Uterus (tissue), 2 donors: Measurements from ENCODE around the gene DPYSL5.

ENCODE experiments used
- POLR2A ChIP-seq, 2 donors: fragments of 450-650 bp; IDR thresholded peaks; one replicate each; pipeline ENCODE4 v1.6.1; 2016; ENCODE audit warnings: antibody characterized with exemption in 2 of 2, mild to moderate bottlenecking in 1 of 2, moderate library complexity in 1 of 2
- TF ChIP-seq, protein P1 (sequence below), 4 experiments: fragments of 200-600 bp in 2 of 4; fragments of 450-650 bp in 2 of 4; sonication (generic) in 2 of 4; IDR thresholded peaks; one replicate each; pipeline ENCODE4 v1.5.1; 2016 to 2019; ENCODE audit warnings: antibody characterized with exemption in 4 of 4, mild to moderate bottlenecking in 2 of 4, moderate library complexity in 1 of 4

DNA sequence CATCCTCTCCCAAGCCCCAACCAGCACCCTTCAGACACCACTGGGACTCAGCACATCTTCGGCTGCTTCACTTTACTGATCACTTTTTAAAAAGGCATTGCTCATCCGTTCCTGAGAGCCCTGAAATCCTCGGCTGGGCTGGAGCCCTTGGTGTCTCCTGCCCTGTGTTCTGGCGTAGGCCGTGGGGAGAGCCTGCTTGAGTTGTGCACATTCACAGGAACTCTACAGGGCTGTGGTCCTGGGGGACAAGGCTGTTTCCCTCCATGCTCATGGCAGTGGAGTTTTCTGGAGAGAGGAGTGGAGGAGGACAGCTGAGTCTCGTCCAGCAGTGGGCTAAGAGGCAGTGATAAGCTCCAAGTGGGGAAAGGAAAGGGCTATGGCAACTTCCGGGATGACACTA is 46.1 kb upstream of the DPYSL5 start:
- TF ChIP-seq, protein P1, sequence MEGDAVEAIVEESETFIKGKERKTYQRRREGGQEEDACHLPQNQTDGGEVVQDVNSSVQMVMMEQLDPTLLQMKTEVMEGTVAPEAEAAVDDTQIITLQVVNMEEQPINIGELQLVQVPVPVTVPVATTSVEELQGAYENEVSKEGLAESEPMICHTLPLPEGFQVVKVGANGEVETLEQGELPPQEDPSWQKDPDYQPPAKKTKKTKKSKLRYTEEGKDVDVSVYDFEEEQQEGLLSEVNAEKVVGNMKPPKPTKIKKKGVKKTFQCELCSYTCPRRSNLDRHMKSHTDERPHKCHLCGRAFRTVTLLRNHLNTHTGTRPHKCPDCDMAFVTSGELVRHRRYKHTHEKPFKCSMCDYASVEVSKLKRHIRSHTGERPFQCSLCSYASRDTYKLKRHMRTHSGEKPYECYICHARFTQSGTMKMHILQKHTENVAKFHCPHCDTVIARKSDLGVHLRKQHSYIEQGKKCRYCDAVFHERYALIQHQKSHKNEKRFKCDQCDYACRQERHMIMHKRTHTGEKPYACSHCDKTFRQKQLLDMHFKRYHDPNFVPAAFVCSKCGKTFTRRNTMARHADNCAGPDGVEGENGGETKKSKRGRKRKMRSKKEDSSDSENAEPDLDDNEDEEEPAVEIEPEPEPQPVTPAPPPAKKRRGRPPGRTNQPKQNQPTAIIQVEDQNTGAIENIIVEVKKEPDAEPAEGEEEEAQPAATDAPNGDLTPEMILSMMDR (IDR thresholded peaks at IDR 0.05): no peak
- no peak for TF ChIP-seq POLR2A (IDR thresholded peaks at IDR 0.05)
